Breast epithelium (tissue), 3 donors: Measurements from ENCODE around the gene DLX2.

Source experiments
- CTCF ChIP-seq, 3 donors: fragments of 450-650 bp; IDR thresholded peaks; one replicate each; pipeline ENCODE4 v1.5.1; 2016 to 2017; ENCODE audit warnings: antibody characterized with exemption in 3 of 3, mild to moderate bottlenecking in 3 of 3, moderate library complexity in 3 of 3
- POLR2A ChIP-seq: fragments of 450-650 bp; IDR thresholded peaks from one replicate; pipeline ENCODE4 v1.6.1; 2016; ENCODE audit warnings: antibody characterized with exemption, mild to moderate bottlenecking, moderate library complexity
- POLR2AphosphoS5 ChIP-seq, 3 donors: sonication (generic); formaldehyde crosslinking; IDR thresholded peaks; one replicate each; pipeline ENCODE4 v1.6.1; 2017; ENCODE audit warnings: antibody characterized with exemption in 3 of 3

DNA sequence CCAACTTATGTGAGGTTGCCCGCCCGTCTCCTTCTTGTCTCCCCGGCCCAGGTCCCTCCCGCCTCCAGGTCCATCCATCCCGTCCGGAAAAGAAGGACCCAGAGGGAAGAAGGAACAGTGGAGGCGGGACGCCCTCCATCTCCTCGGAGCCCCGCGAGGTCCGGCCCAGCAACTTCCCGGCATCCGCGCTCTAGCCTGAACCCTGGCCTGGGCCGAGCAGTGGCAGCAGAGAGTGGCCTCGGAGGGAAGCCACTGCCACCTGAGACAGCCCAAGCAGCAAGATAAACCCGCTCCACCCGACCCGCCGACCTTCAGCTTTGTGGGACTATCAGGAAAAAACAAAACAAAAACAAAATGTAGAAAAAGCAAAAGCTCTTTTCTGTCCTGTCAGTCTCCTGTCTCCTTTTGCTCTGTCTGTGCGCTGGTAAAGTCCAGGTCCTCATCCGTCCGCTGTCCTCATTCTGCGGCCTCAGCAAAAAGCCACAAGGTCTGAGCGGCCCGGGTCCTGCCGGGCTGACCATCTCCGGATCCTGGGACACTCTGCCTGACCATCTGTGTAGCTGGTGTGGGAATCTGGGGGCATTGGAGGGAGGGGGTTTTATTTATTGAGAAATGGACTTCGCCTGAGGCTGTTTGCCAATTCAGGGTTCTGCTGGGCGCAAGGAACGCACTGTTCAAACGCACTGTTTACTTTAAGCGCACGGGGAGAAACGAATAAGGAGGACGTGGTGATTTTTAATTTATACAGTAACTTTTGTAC is 14.3 kb downstream of the DLX2 start:
- TF ChIP-seq CTCF (IDR thresholded peaks at IDR 0.05) (no peak), POLR2A (no peak), POLR2AphosphoS5 (IDR thresholded peaks at IDR 0.05) (no peak)
